Bronchial epithelial cell (primary cell): ENCODE measurements around the gene GMDS. TPM values are rescaled to one million over a fixed set of nuclear protein-coding genes. Genes with fewer than 3 reads are reported as not detected.

Experiments
- DNase-seq: peaks from one replicate; pipeline ENCODE4 v3.0.0-alpha.2; 2010; ENCODE audit warnings: low read depth
- FAIRE-seq: peaks from 2 replicates; lab custom pipeline; 2011; peaks lifted over from hg19 to GRCh38; lab: Jason Lieb, UNC
- H3K27me3 ChIP-seq: 2 replicates; pipeline ENCODE4 v1.5.1; 2011; ENCODE audit warnings: low read length; ENCODE audit not compliant: control insufficient read depth, insufficient read depth
- H3K36me3 ChIP-seq: 2 replicates; pipeline ENCODE4 v1.5.1; 2011; ENCODE audit warnings: low read length; ENCODE audit not compliant: control insufficient read depth, insufficient read depth
- H3K4me3 ChIP-seq: 2 replicates; pipeline ENCODE4 v1.5.1; 2011; ENCODE audit warnings: mild to moderate bottlenecking, low read depth, low read length, control low read depth
- CTCF ChIP-seq: IDR thresholded peaks from 2 replicates; pipeline ENCODE4 v1.5.1; 2011; ENCODE audit warnings: mild to moderate bottlenecking, moderate library complexity, low read length, control low read depth, inconsistent platforms; ENCODE audit not compliant: insufficient read depth, severe bottlenecking
- total RNA-seq: library from RNA; depleted of rRNA; stranded (reverse); fragments of >200 nt; gene quantifications from 2 replicates; pipeline ENCODE4 v1.2.1, GENCODE V29; 2014

The GMDS gene
- total RNA-seq, 1 donor from 2014 or later, result 8.2 TPM

DNA sequence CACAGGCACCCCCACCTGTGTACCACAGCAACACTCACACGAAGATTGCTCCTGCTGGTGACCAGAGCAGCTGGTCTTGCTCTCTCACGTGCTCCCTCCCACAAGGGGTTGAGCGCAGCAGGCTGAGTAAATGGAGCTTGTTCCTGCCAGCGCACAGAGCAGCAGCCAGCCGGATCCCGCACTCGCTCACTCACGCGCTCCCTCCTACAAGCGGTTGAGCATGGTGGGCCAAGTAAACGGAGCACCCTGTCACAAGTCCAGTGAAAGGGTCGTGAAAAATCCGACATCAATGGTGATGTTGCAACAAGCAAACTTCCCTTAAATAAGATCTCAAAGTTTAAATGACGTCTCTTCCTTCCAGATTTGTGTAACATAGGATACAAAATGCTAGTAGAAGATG, 322.0 kb downstream of the GMDS start:
- DNase-seq (no peak), FAIRE-seq (no peak)
- Histone ChIP-seq H3K4me3 (no peak overlapping the region), H3K27me3 (no peaks in the 10 kb centered on the region), H3K36me3 (no peaks in the 10 kb centered on the region)
- TF ChIP-seq CTCF, result no peak

DNA sequence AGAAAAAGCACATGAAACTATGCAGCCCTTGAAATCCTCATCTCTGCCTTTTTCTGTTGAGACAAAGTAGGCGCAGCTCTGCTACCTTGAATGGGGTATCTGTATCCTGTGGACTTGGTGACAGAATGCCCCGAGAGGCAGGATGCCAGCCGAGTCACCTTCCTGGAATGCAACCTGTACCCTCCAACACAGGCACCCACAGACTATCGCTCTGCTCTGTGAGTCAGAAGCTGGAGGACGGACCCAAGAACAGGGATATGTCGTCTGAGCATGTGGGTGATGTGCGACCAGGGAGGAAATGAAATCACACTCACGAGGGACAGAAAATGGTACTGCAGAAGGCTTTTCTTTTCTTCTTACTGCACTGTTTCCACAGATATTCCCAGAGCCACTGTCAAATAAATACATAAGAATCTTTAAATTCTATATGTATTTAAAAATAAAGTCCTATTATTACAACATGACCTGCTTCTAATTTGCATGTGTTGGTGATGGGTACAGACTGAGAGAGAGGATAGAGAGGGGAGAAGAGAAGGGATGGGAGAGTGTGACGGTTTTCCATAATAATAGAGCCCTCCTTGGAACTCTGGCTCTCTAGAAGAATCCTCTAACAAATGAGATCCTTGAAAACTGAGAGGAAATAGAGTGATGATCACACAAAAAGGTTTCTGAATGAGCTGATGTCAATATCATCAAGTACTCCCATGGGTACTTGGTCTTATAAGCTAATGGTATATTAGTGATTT, 327.6 kb downstream of the GMDS start:
- FAIRE-seq (peak; percentile 28), DNase-seq (peak; percentile 94)
- TF ChIP-seq CTCF, result no peak
- Histone ChIP-seq H3K4me3 (no peak overlapping the region), H3K27me3 (no peaks in the 10 kb centered on the region), H3K36me3 (no peaks in the 10 kb centered on the region)

- DNase-seq (peak; percentile 65), FAIRE-seq (no peak)
- Histone ChIP-seq H3K27me3 (no peaks in the 10 kb centered on the region), H3K4me3 (no peak overlapping the region), H3K36me3 (no peaks in the 10 kb centered on the region)
- TF ChIP-seq CTCF, result no peak
These were observed 328.9 kb downstream of the GMDS start for GRCh38 chr6:1916334-1917070.

- no peak for DNase-seq
- FAIRE-seq, result no peak
- Histone ChIP-seq H3K36me3 (no peaks in the 10 kb centered on the region), H3K27me3 (no peaks in the 10 kb centered on the region), H3K4me3 (no peak overlapping the region)
- no peak for TF ChIP-seq CTCF
These were observed 330.2 kb downstream of the GMDS start for GRCh38 chr6:1915226-1915625.

GRCh38 chr6:1913577-1913976, 331.8 kb downstream of the GMDS start:
- TF ChIP-seq CTCF, result no peak
- Histone ChIP-seq H3K27me3 (no peaks in the 10 kb centered on the region), H3K4me3 (no peak overlapping the region), H3K36me3 (no peaks in the 10 kb centered on the region)
- DNase-seq (no peak), FAIRE-seq (no peak)

DNA sequence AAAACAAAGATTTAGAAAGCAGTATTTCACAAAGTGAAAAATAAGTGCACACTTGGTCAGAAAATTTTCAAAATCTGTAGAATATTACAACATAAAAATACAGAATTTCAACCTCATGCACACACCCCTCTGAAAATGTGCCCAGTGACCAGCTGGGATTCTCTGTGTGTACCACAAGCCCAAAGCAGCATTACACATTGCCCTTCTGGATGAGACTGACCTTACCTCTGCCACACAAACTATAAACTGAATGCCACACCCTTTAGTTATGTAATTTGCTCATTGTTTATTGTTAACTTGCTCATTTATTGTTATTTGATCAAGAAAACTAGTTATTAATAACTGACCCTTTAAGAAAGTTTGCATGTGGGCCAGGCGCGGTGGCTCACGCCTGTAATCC, 332.7 kb downstream of the GMDS start:
- Histone ChIP-seq H3K27me3 (no peaks in the 10 kb centered on the region), H3K36me3 (no peaks in the 10 kb centered on the region), H3K4me3 (no peak overlapping the region)
- no peak for FAIRE-seq
- TF ChIP-seq CTCF, result no peak
- no peak for DNase-seq
